Testis (tissue), 2 donors: ENCODE results near the gene IKZF5.

ENCODE experiments used
- POLR2A ChIP-seq: fragments of 450-650 bp; IDR thresholded peaks from one replicate; pipeline ENCODE4 v1.6.1; 2017; ENCODE audit warnings: antibody characterized with exemption, mild to moderate bottlenecking, moderate library complexity
- TF ChIP-seq, protein P1 (sequence below), 3 experiments: fragments of 450-650 bp in 2 of 3; fragments of 200-600 bp in 1 of 3; sonication (generic) in 1 of 3; IDR thresholded peaks; one replicate each; pipeline ENCODE4 v1.5.1; 2016 to 2019; ENCODE audit warnings: antibody characterized with exemption in 3 of 3, mild to moderate bottlenecking in 2 of 3, moderate library complexity in 1 of 3

DNA sequence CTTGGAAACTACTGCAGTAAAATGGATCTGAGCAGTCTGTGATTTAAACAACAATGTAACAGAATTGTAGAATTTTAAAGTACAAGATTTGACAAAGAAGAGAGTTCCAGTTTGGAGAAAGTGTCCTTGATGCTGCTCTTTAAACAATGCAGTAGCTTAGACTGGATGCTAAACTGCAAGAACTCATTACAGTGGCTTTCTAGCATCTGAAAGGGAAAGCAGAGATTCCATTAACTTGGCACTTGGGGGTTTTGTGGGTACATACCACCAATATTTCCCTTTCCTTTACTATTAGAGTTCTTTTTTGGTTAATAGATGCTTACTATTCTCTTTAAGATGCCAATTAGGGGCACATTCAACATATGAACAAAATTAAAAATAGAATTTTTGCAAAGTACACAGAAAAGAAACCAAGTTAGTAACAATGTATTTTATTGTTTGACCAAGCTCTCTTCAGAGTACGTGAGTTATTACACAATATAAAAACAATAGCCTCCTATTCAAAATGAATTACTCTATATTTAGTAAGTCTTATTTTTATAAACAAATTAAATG lies 16.5 kb downstream of the IKZF5 start:
- TF ChIP-seq, protein P1, sequence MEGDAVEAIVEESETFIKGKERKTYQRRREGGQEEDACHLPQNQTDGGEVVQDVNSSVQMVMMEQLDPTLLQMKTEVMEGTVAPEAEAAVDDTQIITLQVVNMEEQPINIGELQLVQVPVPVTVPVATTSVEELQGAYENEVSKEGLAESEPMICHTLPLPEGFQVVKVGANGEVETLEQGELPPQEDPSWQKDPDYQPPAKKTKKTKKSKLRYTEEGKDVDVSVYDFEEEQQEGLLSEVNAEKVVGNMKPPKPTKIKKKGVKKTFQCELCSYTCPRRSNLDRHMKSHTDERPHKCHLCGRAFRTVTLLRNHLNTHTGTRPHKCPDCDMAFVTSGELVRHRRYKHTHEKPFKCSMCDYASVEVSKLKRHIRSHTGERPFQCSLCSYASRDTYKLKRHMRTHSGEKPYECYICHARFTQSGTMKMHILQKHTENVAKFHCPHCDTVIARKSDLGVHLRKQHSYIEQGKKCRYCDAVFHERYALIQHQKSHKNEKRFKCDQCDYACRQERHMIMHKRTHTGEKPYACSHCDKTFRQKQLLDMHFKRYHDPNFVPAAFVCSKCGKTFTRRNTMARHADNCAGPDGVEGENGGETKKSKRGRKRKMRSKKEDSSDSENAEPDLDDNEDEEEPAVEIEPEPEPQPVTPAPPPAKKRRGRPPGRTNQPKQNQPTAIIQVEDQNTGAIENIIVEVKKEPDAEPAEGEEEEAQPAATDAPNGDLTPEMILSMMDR (IDR thresholded peaks at IDR 0.05) = no peak
- no peak for TF ChIP-seq POLR2A
